GM23338 (cell line): ENCODE results near the gene AXIN1. TPM values are rescaled to one million over a fixed set of nuclear protein-coding genes. Genes with fewer than 3 reads are reported as not detected.

Experiments used
- ATAC-seq: fragments of 200-7000 bp; cut with Tn5 transposase; 3 replicates; pipeline ENCODE4 v1.9.1; 2020
- DNase-seq: peaks from one replicate; pipeline ENCODE4 v3.0.0-alpha.2; 2015; ENCODE audit warnings: low spot score
- H2AFZ ChIP-seq: fragments of 200-600 bp; sonication (generic); 2 replicates; pipeline ENCODE4 v1.8.0; 2016; ENCODE audit warnings: antibody characterized with exemption, mild to moderate bottlenecking, moderate library complexity
- H3F3A ChIP-seq: fragments of 200-600 bp; sonication (generic); replicated peaks from 2 replicates; pipeline ENCODE4 v1.8.0; 2017; ENCODE audit warnings: antibody characterized with exemption, mixed run types, low read depth
- H3K27ac ChIP-seq: fragments of 200-600 bp; sonication (generic); 2 replicates; pipeline ENCODE4 v1.6.1; 2016; ENCODE audit warnings: low read depth
- H3K27me3 ChIP-seq: fragments of 200-600 bp; sonication (generic); 2 replicates; pipeline ENCODE4 v1.8.0; 2016; ENCODE audit warnings: mild to moderate bottlenecking, mixed run types, moderate library complexity; ENCODE audit not compliant: insufficient read depth
- H3K36me3 ChIP-seq: fragments of 200-600 bp; sonication (generic); 2 replicates; pipeline ENCODE4 v1.8.0; 2016; ENCODE audit warnings: mild to moderate bottlenecking; ENCODE audit not compliant: insufficient read depth
- H3K4me1 ChIP-seq: fragments of 200-600 bp; sonication (generic); 2 replicates; pipeline ENCODE4 v1.8.0; 2016; ENCODE audit warnings: mild to moderate bottlenecking, moderate library complexity; ENCODE audit not compliant: insufficient read depth
- H3K4me2 ChIP-seq: fragments of 200-600 bp; sonication (generic); 2 replicates; pipeline ENCODE4 v1.7.1; 2017; ENCODE audit warnings: mixed run types
- H3K4me3 ChIP-seq: fragments of 200-600 bp; sonication (generic); 2 replicates; pipeline ENCODE4 v1.6.1; 2016; ENCODE audit warnings: mixed run types
- H3K79me2 ChIP-seq: fragments of 200-600 bp; sonication (generic); replicated peaks from 2 replicates; pipeline ENCODE4 v1.8.0; 2017; ENCODE audit warnings: mild to moderate bottlenecking; ENCODE audit not compliant: insufficient read depth
- H3K9me2 ChIP-seq: fragments of 200-600 bp; sonication (generic); 2 replicates; pipeline ENCODE4 v1.8.0; 2017; ENCODE audit not compliant: insufficient read depth
- H4K20me1 ChIP-seq: fragments of 200-600 bp; sonication (generic); replicated peaks from 2 replicates; pipeline ENCODE4 v1.8.0; 2017; ENCODE audit warnings: mild to moderate bottlenecking; ENCODE audit not compliant: insufficient read depth
- H3K27ac Mint-ChIP-seq: 2 replicates; pipeline ENCODE4 v1.8.0; 2020; ENCODE audit warnings: inconsistent platforms, mild to moderate bottlenecking, moderate library complexity, mixed read lengths
- H3K27me3 Mint-ChIP-seq: 3 replicates; pipeline ENCODE4 v1.8.0; 2022; ENCODE audit warnings: low read depth, mild to moderate bottlenecking, moderate library complexity, mixed read lengths, inconsistent platforms; ENCODE audit not compliant: insufficient read depth, poor library complexity
- H3K36me3 Mint-ChIP-seq: 3 replicates; pipeline ENCODE4 v1.8.0; 2021; ENCODE audit warnings: low read depth, mild to moderate bottlenecking, inconsistent platforms, moderate library complexity, mixed read lengths
- H3K4me1 Mint-ChIP-seq: 3 replicates; pipeline ENCODE4 v1.8.0; 2020; ENCODE audit warnings: mild to moderate bottlenecking, inconsistent platforms, mixed read lengths
- H3K4me3 Mint-ChIP-seq: 3 replicates; pipeline ENCODE4 v1.8.0; 2021; ENCODE audit warnings: moderate library complexity, mild to moderate bottlenecking, inconsistent platforms, mixed read lengths
- H3K9me3 Mint-ChIP-seq: 3 replicates; pipeline ENCODE4 v1.8.0; 2020; ENCODE audit warnings: moderate library complexity, mild to moderate bottlenecking, inconsistent platforms, mixed read lengths
- CREB1 ChIP-seq: fragments of 250-450 bp; sonication (Bioruptor Pico); IDR thresholded peaks from 2 replicates; pipeline ENCODE4 v1.5.0; 2020; ENCODE audit warnings: low read depth, mild to moderate bottlenecking, moderate library complexity
- EZH2phosphoT487 ChIP-seq: fragments of 200-600 bp; sonication (generic); IDR thresholded peaks from one replicate; pipeline ENCODE4 v1.8.1; 2018; ENCODE audit warnings: antibody characterized with exemption; ENCODE audit not compliant: unreplicated experiment
- POLR2AphosphoS5 ChIP-seq: IDR thresholded peaks from 2 replicates; pipeline ENCODE4 v1.6.1; 2016; ENCODE audit warnings: antibody characterized with exemption, low read depth
- STAT1 ChIP-seq: IDR thresholded peaks from one replicate; pipeline ENCODE4 v1.6.1; 2016; ENCODE audit warnings: antibody characterized with exemption; ENCODE audit not compliant: unreplicated experiment
- ZNF114 ChIP-seq: fragments of 250-450 bp; sonication (Bioruptor Pico); IDR thresholded peaks from 2 replicates; pipeline ENCODE4 v1.5.0; 2020; ENCODE audit warnings: mild to moderate bottlenecking, moderate library complexity
- ZNF331 ChIP-seq: fragments of 250-450 bp; sonication (Bioruptor Pico); IDR thresholded peaks from 2 replicates; pipeline ENCODE4 v1.5.0; 2020; ENCODE audit warnings: low read depth, mild to moderate bottlenecking, moderate library complexity
- polyA plus RNA-seq: library from polyadenylated mRNA; unstranded; fragments of >200 nt; fragmentation: Nextera tagmentation; extraction: Ambion mirVana; gene quantifications from 2 replicates; pipeline ENCODE4 v1.2.1, GENCODE V29; 2016
- total RNA-seq: library from RNA; depleted of rRNA; stranded (reverse); fragments of >200 nt; shearing (Covaris generic); gene quantifications from 2 replicates; pipeline ENCODE4 v1.2.3, GENCODE V29; 2014
- TF ChIP-seq, protein P1 (sequence below): fragments of 250-450 bp; sonication (Bioruptor Pico); IDR thresholded peaks from 2 replicates; pipeline ENCODE4 v1.5.0; 2020; ENCODE audit warnings: mild to moderate bottlenecking, moderate library complexity
- TF ChIP-seq, protein P2 (sequence below): IDR thresholded peaks from 2 replicates; pipeline ENCODE4 v1.6.1; 2016; ENCODE audit warnings: antibody characterized with exemption

AXIN1 gene
- total and polyA plus RNA-seq, 2 experiments from 2014 or later: 14.3 to 54.5 TPM

DNA sequence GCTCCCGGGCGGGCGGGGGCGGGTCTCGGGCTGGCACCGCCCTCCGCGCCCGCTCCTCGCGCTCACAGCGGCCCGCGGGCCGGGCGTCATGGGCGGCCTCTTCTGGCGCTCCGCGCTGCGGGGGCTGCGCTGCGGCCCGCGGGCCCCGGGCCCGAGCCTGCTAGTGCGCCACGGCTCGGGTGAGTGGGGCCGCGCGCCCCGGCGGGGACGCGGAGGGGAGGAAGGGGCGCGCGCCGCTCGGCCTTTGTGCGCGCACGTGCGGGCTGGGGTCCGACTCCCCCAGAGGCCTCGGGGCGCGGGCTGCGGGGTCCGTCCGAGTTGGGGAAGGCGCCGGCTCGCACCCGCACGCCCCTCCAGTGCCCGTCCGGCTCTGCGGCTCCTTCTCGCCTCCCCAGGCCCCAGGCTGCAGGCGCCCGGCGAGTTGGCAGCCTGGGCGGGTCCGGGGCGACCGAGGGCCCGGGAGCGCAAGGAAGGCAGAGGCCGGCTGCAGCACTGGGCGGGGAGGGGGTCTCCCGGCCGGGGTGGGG lies 44.7 kb upstream of the AXIN1 start, which contains the start of gene NME4:
TSS of gene NME4 (plus strand) at position 65 of the 527 bp plus-strand sequence. CDS start at position 89, 24 bp downstream.
- H3K36me3 Mint-ChIP-seq: peaks cover 30% of the 10 kb centered on the region
- Histone ChIP-seq H4K20me1 (no peaks in the 10 kb centered on the region; the same call in none of the 2 replicates), H3F3A (peaks cover 32% of the 10 kb centered on the region), H3K4me3 (peak within 1 kb of the TSS; percentile 60), H3K79me2 (no peaks in the 10 kb centered on the region), H3K36me3 (no peaks in the 10 kb centered on the region; the same call in 1 of the 2 replicates), H3K9me2 (no peaks in the 10 kb centered on the region), H3K27ac (peak within 1 kb of the TSS; percentile 93), H3K4me2 (peak within 1 kb of the TSS; percentile 78), H3K4me1 (peaks cover 20% of the 10 kb centered on the region), H3K27me3 (no peaks in the 10 kb centered on the region), H2AFZ (peak within 1 kb of the TSS; percentile 67; the same call in 1 of the 2 replicates)
- TF ChIP-seq STAT1: no peak
- no peak for TF ChIP-seq POLR2AphosphoS5
- TF ChIP-seq CREB1 (CRISPR knock-in tag): no peak
- TF ChIP-seq EZH2phosphoT487: no peak
- TF ChIP-seq ZNF331 (CRISPR knock-in tag): no peak
- TF ChIP-seq, protein P1, sequence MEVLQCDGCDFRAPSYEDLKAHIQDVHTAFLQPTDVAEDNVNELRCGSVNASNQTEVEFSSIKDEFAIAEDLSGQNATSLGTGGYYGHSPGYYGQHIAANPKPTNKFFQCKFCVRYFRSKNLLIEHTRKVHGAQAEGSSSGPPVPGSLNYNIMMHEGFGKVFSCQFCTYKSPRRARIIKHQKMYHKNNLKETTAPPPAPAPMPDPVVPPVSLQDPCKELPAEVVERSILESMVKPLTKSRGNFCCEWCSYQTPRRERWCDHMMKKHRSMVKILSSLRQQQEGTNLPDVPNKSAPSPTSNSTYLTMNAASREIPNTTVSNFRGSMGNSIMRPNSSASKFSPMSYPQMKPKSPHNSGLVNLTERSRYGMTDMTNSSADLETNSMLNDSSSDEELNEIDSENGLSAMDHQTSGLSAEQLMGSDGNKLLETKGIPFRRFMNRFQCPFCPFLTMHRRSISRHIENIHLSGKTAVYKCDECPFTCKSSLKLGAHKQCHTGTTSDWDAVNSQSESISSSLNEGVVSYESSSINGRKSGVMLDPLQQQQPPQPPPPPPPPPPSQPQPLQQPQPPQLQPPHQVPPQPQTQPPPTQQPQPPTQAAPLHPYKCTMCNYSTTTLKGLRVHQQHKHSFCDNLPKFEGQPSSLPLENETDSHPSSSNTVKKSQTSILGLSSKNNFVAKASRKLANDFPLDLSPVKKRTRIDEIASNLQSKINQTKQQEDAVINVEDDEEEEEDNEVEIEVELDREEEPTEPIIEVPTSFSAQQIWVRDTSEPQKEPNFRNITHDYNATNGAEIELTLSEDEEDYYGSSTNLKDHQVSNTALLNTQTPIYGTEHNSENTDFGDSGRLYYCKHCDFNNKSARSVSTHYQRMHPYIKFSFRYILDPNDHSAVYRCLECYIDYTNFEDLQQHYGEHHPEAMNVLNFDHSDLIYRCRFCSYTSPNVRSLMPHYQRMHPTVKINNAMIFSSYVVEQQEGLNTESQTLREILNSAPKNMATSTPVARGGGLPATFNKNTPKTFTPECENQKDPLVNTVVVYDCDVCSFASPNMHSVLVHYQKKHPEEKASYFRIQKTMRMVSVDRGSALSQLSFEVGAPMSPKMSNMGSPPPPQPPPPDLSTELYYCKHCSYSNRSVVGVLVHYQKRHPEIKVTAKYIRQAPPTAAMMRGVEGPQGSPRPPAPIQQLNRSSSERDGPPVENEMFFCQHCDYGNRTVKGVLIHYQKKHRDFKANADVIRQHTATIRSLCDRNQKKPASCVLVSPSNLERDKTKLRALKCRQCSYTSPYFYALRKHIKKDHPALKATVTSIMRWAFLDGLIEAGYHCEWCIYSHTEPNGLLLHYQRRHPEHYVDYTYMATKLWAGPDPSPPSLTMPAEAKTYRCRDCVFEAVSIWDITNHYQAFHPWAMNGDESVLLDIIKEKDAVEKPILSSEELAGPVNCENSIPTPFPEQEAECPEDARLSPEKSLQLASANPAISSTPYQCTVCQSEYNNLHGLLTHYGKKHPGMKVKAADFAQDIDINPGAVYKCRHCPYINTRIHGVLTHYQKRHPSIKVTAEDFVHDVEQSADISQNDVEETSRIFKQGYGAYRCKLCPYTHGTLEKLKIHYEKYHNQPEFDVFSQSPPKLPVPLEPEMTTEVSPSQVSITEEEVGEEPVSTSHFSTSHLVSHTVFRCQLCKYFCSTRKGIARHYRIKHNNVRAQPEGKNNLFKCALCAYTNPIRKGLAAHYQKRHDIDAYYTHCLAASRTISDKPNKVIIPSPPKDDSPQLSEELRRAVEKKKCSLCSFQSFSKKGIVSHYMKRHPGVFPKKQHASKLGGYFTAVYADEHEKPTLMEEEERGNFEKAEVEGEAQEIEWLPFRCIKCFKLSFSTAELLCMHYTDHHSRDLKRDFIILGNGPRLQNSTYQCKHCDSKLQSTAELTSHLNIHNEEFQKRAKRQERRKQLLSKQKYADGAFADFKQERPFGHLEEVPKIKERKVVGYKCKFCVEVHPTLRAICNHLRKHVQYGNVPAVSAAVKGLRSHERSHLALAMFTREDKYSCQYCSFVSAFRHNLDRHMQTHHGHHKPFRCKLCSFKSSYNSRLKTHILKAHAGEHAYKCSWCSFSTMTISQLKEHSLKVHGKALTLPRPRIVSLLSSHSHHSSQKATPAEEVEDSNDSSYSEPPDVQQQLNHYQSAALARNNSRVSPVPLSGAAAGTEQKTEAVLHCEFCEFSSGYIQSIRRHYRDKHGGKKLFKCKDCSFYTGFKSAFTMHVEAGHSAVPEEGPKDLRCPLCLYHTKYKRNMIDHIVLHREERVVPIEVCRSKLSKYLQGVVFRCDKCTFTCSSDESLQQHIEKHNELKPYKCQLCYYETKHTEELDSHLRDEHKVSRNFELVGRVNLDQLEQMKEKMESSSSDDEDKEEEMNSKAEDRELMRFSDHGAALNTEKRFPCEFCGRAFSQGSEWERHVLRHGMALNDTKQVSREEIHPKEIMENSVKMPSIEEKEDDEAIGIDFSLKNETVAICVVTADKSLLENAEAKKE (CRISPR knock-in tag): no peak
- TF ChIP-seq, protein P2, sequence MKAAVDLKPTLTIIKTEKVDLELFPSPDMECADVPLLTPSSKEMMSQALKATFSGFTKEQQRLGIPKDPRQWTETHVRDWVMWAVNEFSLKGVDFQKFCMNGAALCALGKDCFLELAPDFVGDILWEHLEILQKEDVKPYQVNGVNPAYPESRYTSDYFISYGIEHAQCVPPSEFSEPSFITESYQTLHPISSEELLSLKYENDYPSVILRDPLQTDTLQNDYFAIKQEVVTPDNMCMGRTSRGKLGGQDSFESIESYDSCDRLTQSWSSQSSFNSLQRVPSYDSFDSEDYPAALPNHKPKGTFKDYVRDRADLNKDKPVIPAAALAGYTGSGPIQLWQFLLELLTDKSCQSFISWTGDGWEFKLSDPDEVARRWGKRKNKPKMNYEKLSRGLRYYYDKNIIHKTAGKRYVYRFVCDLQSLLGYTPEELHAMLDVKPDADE: no peak
- no peak for TF ChIP-seq ZNF114 (CRISPR knock-in tag)
- peaks cover 15% of the 10 kb centered on the region for H3K9me3 Mint-ChIP-seq
- peak within 1 kb of the TSS; percentile 83 for H3K4me3 Mint-ChIP-seq
- H3K27ac Mint-ChIP-seq: peak within 1 kb of the TSS; percentile 95
- peak; percentile 2; the same call in 2 of the 3 replicates for ATAC-seq
- H3K27me3 Mint-ChIP-seq: peaks cover 31% of the 10 kb centered on the region
- peaks cover 29% of the 10 kb centered on the region for H3K4me1 Mint-ChIP-seq
- DNase-seq: peak; percentile 76
